GM21717 (cell line): ENCODE results near the gene MRPL2.
"Not testable (repeated sequence)": the region's sequence is repeated elsewhere in the genome, so short reads cannot be mapped to it uniquely, and the experiment has no call there.

Experiments used
- ATAC-seq: cut with Tn5 transposase; IDR thresholded peaks from one replicate; pipeline ENCODE4 v1.9.1; 2021; ENCODE audit warnings: mild to moderate bottlenecking, moderate library complexity; ENCODE audit not compliant: unreplicated experiment

Gene MRPL2

DNA sequence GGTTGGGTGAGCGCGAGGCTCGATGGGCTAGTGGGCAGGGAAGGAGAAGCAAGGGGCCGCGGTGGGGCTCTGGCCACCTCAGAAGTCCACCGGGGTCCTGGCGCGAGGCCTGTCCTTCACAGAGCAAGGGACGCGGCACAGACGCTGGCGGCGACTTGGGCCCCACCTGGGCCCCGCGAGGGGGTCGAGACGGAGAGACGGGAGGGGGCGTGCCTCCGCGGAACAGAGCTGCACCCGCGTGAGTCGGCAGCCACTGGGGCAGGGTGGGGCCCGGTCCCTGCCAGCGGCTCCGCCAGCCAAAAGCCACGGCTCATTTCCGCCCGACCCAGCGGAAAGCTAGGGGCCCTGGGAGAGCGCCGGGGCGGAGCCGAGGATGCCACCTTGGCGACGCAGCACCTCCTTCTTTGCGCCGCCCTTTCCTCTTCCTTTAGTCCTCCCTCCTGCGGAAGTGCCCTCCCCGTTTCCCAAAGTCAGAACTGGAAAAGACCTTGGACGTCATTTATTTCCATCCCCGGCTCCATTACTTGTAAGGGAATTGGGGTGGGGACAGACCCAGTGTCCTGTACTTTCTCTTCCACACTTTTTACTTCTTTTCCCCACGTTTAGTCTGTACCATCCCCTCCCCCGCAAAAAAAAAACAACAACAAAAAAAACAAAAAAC, 5.6 kb downstream of the MRPL2 start, which contains the start of gene CUL7:
Gene CUL7 (minus strand): TSS at position 307 of the 661 bp plus-strand sequence. CDS start 1,063 bp downstream, outside the sequence.
- peak; percentile 43 for ATAC-seq

DNA sequence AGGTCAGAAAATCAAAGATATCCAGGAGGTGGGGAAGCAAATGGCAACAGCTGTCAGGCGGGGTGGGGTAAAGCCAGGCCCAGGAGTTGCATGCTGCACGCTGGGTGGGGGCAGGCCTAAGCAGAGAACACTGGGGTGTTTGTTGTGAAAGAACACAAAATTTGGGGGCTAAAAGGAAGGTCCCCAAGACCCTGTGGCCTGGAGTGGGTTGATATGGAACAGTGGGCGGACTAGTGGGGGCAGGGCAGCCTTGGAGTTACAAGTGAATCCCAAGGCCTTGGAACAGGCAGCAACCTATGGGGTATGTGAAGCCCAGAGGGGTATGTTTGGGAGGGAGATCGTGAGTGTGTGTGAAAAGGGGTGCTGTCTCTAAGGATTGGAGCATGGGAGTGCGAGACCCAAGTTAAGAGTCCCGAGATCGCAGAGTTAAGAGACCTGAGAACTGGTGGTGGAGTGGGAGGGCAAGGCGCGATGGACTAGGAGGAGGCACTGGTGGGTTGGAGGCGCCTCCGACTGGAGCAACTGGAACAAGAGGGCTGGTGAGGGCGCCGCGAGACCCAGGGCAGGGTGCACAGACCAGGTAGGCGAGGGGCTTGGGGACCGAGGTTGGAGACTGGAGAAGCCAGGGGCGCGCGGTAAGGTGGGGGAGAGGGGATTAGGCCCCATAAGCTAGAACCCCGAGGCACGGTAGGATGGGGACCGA, 6.2 kb downstream of the MRPL2 start:
- ATAC-seq = no peak

DNA sequence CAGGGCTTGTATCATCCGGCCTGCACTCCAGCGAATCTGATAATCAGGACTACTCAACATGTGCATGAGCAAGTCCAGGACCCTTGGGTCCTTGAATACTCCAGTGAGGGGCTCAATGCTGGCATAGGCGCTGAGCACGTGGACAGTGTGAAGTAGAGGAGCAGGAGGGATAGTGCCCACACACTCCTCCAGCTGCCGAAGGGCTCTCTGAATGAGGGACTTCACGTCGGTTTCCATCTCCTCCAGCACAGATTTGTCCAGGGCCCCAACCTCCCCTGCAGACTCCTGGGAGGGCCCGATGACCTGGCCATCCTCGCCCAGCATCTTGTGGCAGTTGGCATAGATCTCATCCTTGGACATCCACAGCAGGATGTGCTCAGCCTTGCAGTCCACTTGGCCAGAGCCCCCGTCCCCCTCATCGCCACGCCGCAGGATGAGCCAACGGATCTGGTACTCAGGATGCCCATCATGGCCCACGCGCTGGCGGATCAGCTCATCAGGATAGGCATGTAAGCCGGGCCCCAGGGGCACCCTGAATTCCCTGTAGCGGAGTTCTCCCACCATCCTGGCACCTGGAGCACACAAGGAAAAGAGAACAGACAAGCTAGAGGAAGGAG, 6.9 kb downstream of the MRPL2 start:
- ATAC-seq = no peak

DNA sequence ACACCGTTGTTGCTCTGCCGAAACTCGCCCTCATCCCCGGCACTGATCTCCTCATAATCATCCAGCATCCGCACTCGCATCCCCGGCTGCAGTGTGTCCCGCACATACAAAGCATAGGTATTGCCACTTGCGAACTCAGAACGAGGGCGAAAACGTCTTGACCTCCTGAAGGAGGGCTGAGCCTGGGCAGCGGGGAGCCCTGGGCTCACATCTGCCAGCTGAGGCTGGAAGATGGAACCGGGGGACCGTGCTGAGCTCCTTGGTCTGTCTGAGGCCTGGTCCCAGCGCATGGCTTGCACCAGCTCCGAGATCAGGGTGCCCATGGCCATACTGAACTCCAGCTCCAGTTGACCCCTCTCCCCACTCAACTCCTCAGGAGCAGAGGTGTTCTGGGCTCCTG, 8.3 kb downstream of the MRPL2 start:
- no peak for ATAC-seq

DNA sequence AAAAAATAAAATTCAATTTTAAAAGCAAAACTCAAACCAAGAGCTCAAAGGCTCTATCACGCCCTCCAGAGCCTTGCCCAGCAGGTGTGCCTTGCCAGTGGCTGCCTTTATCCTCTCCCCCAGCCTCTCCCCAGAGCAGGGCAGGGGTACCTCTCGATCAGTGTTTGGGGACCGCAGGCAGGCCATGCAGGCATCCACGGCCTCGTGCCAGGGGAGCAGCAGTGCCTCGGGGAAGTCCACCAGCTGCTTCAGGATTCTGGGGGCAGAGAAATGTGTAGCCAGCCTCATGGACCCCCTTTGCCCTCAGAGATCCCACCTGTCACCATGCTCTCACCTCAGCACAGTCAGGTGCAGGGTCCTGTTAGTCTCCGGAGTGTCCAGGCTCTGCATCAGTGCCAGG, 11.2 kb downstream of the MRPL2 start:
- no peak for ATAC-seq

DNA sequence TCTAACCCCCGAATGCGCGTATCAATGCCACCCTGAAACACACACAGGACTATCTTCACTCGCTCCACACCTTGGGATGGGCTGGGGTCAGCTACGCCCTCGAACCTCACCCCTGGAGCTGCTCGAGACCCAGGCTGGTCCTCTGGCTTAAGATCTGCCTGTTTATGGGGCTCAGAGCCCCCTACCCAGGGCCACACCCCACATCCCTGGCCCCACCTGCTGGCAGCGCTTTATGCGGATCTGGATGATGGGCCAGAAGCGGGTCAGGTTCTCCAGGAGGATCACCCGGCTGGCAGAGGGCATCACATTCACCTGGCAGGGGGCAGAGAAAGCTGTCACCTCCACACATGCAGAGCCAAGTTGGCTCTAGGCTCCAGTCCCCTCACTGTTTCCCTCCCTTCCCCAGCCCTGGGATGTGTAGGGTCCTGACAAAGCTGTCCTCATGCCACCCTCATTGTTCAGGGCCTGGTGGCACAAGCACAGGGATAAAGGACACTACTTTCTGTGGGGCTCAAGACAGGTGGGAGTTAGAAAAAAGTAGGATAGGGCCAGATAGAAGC, 13.8 kb downstream of the MRPL2 start:
- no peak for ATAC-seq

DNA sequence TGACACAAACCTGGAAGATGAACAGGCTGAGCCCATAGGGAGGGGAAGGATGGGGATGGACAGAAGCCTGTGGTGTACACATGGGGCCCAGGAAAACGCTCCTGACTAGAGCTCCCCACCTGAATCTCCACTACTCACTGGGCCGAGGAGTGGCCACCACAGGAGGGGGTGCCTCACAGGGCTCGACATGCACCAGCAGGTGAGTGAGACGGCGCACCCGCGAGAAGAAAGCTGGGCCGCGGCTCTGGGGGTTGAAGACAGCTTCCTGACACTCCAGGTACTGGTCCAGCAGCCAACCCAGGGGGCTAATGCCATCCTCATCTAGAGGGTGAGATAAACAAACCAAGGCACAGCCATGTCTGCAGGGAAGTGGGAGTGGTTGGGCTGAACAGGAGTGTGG, 15.9 kb downstream of the MRPL2 start:
- ATAC-seq = no peak

DNA sequence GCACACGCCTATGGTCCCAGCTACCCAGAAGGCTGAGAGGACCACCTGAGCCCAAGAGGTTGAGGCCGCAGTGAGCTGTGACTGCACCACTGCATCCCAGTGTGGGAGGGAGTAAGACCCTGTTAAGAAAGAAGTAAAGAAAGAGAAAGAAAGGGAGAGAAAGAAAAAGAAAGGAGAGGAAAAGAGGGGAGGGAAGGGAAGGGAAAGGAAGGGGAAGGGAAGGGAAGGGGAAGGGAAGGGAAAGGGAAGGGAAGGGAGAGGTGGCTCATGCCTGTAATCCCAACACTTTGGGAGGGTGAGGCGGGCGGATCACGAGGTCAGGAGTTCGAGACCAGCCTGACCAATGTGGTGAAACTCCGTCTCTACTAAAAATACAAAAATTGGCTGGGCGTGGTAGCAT, 17.8 kb downstream of the MRPL2 start:
- ATAC-seq = not testable (repeated sequence)

DNA sequence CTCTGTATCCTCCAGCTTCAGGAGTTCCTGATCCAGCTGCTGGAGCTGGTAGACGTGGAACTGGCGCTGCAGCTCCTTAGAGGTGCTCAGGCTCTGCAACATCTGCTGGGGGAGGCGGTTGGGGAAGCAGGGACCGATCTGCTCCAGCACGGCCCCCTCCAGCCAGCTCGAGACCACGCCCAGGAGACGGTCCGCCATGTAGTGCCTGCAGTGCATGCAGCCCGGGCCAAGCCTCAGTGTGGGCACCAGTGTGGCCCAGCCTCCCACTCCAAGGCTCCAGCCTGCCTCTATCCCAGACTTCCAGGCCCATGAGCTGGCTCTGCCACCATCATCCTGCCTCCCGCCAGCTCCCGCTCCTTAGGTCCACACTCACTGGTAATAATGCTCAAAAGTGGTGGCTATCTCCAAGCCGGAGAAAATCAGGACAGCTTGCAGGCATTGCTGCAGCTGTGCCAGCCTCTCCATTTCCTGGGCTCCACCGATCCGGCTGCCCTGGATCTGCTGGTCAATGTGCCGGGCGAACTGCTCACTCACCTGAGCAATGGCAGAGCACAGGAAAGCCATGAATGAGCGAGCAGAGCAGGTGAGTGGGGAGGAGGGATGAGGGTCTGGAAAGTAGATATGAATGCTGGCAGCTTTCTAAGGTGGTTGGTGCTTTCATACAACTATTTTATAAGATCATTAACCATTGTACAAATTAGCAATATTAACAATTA, 18.5 kb downstream of the MRPL2 start:
- ATAC-seq = no peak

DNA sequence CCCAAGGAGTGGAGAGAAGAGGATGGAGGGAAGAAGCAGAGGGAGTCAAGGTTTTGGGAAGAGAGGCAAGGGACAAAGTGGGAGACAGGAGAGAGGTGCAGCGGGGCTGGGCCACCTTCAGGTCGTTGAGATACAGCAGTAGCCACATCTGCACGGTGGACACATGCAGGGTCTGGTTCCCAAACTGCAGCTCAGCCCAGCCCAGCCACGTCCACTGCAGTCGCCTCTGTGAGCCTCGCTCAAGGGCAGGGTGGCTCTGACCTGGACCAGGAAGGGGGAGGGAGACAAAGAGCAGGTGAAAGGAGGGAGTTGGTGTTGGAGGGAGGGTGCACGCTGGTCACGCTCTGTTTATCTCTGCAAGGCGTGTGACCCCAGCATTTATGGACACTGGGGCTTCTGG, 20.5 kb downstream of the MRPL2 start:
- no peak for ATAC-seq

DNA sequence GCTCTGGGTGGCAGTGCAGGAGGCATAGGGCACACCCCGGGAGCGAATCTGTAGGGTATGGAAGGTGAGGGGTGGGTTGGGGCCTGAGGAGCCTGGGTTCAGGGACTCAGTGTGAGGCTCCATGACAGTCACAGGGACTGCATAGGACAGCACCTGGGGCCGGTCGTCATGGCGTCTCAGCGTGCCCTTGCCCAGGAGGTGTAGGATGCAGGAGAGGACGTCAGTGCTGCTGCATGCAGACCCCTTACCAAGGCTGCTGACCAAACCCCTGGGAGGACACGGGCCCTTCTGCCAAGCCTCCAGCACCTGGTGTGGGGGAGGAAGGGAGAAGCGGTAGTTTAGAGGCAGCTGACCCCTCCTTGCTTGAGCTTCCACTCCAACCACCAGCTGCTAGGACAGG, 21.5 kb downstream of the MRPL2 start:
- no peak for ATAC-seq

DNA sequence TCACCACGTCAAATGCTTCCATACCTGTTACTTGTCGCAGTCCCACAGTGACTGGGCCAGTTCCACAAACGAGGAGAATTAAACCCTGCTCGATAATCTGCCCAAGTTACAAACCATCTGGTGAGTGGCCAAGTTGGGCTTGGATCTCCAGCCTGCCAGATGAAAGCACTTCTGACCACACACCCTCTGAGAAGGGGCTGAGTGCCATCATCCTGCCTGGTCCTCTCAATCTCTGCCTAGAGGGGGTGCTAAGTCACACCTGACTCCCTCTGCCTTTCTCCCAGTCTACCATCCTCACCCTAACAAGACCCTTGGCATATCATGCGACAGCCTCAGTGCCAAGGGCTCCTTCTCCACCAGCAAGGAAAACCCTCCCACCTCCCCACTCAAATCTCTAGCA, 22.0 kb downstream of the MRPL2 start:
- ATAC-seq = no peak

DNA sequence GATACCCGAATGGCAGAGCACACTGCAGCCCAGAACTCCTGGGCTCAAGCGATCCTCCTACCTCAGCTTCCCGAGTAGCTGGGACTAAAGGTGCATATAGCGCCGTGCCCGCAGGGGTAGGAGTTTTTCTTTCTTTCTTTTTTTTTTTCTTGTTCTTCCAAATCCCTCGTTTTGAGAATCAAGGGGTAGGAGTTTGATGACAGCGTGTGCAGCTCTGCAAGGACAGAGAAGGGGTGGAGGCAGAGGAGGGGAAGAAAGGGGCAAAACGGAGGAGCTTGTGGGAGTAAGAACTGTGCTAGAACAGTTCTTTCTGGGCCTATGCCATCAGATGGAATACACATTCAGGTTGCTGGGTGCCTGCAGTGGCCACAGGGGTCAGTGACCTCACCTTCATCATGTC, 22.5 kb downstream of the MRPL2 start:
- ATAC-seq = no peak

DNA sequence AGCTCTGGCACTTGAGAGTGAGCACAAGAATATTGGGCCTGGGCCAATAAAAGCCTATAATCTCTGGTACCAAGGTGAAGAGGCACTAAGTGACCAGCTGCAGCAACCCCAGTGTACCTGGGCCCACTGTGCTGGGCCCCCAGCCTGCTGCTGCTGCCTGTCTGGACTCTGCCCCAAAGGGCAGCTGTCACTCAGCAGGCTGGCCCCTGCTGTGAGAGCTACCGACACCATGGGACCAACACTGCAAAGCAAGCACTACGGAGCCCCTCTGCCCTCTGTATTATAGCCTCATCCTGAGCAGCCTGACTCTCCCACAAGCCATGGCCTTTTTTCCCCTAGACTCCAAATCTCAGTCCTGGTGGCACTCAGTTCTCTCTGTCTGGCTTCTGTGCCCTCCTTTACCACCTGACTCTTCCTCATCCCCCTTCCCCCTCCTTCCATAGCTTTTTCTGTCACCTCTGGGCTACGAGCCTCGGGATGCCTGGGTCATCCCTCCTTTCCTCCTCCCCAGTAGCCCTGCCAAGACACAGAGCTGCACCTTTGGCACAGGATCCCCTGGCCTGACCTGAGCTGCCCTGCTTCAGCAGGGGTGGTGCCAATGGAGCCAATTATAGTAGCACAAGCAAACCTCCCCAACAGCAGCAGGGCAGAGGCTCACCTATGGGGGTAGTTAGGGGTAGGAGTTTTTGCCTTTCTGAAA, 23.6 kb downstream of the MRPL2 start:
- no peak for ATAC-seq

DNA sequence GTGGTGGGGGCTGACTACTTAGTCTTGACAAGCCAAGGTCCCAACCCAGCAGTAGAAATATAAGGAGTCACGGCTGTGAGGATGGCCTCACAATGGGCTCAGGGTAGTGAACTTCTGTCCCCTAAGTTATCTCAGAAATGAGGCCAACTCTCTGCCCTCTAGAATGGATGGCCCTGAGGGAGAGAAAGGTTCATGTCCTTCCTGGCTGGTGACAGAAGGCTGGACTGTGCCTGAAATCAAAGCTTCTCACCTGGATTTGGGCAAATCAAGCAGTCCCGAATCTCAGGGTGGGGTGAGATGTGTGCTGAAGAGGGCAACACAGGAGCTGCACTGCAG, 25.1 kb downstream of the MRPL2 start:
- no peak for ATAC-seq

DNA sequence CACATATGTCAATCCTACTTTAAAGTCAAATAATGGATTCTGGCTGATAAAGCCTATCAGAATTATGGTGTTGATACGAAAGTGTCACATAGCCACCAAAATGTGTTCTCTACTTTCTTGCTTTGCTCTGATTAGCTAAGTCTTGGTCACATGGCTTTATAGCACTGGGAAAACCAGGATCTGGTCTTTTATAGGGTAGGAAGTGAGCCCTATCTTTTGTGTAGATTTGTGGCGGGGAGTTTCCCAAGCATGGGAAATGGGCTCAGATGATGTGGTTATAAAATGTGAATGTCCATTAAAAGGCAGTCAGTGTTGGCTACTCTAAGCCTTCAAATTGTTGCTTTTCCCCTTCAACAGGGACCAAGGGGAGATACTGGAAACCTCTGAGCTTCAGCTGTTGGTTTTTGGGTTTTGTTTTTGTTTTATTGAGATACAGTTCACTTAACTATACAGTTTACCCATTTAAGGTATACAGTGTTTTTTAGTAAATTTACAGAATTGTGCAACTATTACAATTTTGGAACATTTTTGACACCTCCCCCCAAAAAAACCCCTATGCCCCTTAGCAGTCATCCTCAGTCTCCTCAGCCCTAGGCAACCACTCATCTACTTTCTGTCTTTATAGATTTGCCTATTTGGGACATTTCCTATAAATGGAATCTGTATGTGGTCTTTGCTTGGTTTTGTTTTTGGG, 25.6 kb downstream of the MRPL2 start:
- no peak for ATAC-seq

DNA sequence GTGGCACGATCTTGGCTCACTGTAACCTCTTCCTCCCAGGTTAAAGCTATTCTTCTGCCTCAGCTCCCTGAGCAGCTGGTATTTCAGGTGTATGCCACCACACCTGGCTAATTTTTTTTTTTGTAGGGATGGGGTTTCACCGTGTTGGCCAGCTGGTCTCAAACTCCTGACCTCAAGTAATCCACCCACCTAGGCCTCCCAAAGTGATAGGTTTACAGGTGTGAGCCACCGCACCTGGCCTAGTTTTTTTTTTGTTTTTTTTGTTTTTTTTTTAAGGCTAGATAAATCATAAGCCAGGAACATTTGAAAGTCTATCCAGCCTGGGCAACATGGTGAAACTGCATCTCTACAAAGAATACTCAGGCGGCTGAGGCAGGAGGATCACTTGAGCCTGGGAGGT, 26.9 kb downstream of the MRPL2 start:
- ATAC-seq = no peak

DNA sequence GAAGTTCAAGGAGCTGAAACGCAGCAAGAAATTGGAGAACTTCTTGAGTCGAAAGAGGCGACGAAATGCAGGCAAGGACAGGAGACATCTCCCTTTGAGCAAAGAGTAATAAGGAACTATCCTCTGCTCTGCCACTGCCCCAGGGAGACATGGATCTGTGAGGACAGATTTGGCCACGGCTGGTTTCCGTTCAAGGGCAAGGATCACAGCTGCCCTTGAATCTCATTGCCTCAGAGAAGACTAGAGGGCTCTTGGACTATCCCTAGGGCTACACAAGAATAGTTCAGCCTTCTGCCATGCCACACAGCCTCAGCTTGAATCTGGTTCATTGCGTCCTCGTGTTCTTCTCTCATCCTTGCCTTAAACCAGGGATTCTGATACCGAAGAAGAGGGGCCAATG, 30.1 kb downstream of the MRPL2 start:
- no peak for ATAC-seq

DNA sequence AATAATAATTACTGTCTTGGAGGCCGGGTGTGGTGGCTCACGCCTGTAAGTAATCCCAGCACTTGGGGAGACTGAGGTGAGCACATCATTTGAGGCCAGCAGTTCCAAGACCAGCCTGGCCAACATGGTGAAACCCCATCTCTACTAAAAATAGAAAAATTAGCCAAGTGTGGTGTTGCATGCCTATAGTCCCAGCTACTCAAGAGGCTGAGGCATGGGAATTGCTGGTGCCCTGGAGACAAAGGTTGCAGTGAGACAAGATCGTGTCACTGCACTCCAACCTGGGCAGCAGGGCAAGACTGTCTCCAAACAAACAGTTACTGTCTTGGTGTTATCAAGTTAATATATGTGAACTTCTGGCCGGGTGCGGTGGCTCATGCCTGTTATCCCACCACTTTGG, 32.9 kb downstream of the MRPL2 start:
- ATAC-seq = no peak

DNA sequence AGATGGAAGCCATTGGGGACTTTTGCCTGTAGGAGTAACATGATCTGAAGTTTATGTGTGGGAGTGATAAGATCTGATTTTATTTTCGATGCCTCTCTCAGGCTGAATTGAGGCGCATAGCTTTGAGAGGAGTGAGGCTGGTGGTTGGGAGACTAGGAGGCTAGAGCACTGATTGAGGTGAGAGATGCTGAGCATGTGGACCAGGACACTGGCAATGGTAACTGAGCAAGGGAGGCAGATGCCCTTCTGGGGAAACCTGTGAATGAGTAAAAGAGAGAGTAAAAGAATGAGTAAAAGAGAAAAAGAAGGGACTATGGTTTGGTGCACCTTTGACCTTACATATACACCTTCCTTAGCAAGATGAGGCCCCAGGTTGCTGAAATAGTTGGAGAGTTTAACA, 34.8 kb downstream of the MRPL2 start:
- ATAC-seq = no peak
